Non-pigmented ciliary epithelial cell (primary cell): ENCODE results near the gene HNRNPH1.
A peak's percentile ranks its signal among the peaks of the same experiment; 100 is the strongest.
"Not testable (repeated sequence)": the region's sequence is repeated elsewhere in the genome, so short reads cannot be mapped to it uniquely, and the experiment has no call there.

ENCODE experiments used
- DNase-seq: peaks from one replicate; pipeline ENCODE4 v3.0.0-alpha.2; 2010; ENCODE audit warnings: low read depth

The HNRNPH1 gene, protein sequence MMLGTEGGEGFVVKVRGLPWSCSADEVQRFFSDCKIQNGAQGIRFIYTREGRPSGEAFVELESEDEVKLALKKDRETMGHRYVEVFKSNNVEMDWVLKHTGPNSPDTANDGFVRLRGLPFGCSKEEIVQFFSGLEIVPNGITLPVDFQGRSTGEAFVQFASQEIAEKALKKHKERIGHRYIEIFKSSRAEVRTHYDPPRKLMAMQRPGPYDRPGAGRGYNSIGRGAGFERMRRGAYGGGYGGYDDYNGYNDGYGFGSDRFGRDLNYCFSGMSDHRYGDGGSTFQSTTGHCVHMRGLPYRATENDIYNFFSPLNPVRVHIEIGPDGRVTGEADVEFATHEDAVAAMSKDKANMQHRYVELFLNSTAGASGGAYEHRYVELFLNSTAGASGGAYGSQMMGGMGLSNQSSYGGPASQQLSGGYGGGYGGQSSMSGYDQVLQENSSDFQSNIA

DNA sequence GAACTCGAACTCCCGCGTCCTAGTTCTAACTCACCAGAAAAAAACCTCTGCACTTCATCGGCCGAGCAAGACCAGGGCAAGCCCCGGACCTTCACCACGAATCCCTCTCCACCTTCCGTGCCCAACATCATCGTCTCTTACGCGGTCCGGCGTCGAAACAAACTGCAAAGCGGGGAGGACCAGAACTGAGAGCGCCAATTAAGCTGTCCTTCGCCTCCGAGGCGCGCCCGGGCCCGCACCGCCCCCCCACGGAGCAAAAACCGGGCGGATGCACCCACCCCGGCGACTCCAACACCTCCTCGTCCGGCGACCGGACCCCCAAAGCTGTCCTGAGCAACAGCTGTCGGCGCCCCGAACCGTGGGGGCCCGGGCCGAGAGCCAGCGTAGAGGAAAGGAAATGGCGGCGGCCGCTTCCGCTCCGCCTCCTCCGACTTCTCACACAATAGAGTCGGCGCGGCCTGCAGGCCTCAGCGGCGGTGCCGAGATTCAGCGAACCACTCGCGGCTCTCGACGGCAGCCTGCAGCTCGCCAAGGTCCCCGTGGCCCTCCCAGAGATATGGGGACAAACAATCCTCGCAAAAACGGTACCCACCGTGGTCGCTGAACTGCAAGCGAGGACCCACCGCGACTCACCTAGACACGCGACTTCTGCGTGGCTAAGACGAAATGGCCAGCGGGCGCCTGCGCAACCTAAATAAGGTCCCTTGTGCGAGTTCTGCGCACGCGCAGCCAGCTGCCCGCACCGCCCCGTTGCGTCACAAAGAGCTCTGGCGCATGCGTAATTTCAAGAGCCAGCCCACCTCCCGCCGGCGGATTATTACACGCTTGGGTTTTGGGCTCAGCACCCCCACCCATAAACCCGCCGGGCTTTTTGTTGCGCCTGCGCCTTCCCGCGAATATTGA is at the start of gene HNRNPH1:
Gene HNRNPH1, minus strand, starts transcription at position 669 of the 903 bp plus-strand sequence. Its CDS starts 538 bp downstream, at position 131.
- peak; percentile 90 for DNase-seq

DNA sequence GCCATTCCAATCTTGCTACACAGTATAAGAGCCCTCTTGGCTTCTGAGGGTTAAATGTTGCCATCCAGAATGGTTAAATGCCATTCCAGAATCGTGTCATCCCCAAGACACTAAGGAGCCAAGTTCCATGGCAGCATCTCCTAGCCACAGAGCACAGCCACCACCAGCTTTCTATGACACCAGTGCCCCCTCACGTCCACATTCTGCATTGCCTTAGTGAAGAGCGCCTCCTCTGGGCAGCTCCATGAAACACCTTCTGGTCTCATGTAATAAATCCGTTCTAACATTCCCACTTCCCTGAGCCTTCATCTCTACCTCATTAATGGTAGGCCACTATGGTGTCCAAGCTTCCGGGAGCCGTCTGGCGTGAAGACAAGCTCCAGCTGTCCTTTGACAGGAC is 44.9 kb upstream of the HNRNPH1 start:
- no peak for DNase-seq

DNA sequence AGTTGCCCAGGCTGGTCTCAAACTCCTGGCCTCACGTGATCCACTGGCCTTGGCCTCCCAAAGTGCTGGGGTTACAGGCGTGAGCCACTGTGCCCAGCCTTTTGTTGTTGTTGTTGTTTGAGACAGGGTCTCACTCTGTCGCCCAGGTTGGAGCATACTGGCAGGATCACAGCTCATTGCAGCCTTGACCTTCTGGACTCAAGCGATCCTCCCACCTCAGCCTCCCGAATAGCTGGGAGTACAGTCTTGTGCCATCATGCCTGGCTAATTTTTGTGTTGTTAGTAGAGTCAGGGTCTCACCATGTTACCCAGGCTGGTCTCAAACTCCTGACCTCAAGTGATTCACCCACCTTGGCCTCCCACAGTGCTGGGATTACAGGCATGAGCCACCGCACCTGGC is 38.2 kb upstream of the HNRNPH1 start:
- DNase-seq = not testable (repeated sequence)

DNA sequence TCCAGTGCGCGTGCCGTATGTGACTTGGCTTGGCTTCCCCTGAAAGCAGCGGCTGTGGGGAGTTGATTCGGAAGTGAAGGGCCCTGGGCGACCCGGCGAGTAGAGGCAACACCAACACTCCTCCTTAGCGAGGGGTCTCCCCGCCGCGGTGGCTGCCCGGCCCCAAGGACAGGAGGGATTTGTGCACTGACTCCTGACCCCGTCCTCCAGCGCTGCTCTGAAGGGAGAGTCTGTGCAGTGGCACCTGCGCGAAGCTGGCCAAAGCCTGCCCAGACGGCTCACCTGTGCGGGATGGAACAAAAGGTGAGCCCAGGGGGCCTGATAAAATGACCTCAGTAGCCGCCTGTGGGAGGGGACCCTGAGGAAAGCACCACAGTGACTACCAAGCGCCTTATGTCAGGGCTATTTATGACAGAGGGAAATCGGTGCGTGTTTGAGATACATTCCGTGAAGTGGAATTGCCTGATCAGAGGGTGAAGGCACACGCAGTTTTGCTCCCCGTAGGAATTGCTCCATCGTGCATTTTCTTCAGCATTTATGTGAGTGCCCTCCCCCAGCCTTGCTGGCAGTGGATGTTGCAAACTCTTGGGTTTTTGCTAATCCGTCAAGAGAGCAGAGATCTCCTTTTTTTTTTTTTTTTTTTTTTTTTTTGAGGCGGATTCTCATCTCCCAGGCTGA is 34.8 kb upstream of the HNRNPH1 start:
- not testable (repeated sequence) for DNase-seq

DNA sequence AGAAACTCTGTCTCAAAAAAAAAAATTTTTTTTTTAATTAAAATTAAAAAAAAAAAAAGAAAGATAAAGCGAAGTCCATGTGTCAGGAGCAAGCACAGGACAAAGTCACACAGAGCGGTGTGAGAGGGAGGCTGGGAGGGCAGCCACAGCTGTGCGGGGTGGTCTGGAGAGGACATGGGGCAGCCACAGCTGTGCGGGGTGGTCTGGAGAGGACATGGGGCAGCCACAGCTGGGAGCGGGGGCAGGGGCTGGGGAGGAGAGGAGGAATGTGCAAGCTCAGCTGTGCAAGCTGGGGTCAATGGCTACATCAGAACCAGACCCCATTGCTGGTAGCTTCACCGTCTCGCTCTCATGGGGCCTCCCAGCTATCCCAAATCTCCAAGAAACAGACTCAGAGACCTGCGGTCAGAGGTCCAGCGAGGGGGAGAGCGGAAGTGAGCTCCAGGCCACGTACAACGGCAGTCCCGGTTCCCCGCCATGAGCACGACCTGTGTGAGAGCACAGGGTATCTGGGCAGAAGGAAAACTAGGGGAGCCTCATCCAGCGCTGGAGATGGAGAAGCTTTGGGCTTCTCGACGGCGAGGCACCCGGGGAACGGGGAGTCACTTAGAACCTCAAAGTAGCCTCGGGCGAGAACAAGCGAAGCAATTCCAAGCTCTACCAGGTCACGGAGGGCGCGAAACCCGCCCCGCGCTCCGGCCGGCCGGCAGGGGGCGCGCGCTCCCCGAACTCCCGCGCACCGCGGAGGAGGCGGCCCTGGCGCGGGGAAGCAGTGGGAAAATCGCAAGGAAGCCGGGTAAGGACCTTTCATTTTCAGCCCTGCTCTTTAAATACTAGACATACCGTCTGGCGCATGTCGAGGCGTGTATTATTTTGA is 34.1 kb upstream of the HNRNPH1 start:
- DNase-seq = not testable (repeated sequence)

DNA sequence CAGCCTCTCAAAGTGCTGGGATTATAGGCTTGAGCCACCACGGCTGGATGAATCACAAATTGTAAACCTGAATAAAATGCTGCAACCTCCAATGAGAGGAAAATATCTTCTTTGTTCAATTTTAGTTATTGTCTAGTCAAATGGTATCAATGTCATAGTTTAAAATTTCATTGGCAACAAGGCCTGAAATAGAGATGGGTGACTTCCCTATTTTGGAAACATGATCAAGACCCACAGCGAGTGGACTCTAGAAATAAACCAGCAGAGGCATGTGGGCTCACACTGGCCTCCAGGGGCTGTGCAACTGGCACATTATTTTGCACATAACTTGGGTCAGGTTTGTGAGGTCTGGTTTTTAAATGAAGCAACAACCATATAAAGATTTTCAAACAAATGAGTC is 29.7 kb upstream of the HNRNPH1 start:
- DNase-seq = not testable (repeated sequence)

DNA sequence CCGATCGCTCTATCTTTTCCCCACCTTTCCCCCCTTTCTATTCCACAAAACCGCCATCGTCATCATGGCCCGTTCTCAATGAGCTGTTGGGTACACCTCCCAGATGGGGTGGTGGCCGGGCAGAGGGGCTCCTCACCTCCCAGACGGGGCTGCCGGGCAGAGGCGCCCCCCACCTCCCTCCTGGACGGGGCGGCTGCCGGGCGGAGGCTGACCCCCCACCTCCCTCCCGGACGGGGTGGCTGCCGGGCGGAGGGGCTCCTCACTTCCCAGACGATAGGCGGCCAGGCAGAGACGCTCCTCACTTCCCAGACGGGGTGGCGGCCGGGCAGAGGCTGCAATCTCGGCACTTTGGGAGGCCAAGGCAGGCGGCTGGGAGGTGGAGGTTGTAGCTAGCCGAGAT is 26.8 kb upstream of the HNRNPH1 start:
- DNase-seq = not testable (repeated sequence)

DNA sequence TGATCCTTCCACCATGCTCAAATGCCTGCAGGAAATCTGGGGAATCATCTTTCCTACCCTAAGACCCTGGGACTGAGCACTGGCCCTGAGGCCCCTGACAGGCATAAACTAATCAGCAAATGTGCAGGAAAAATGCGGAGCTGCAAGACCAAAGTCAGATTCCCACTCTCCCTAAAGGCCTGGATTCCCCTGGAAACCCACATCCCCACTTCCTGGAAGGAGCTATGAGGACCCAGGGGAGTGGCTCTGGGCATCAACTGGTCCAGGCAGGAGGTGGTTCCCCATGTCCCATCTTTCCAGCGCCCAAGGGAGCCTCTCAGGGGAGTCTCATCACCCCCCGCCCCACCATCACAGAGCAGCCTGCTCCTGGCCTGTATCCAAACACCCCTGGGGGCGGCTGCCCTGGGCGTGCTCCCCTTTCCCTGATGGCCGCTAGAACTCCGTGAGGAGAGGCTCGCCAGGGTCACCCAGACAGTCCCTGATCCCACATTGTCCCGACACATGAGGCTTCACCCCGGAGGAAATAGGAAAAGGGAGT is 25.8 kb upstream of the HNRNPH1 start:
- DNase-seq = not testable (repeated sequence)

DNA sequence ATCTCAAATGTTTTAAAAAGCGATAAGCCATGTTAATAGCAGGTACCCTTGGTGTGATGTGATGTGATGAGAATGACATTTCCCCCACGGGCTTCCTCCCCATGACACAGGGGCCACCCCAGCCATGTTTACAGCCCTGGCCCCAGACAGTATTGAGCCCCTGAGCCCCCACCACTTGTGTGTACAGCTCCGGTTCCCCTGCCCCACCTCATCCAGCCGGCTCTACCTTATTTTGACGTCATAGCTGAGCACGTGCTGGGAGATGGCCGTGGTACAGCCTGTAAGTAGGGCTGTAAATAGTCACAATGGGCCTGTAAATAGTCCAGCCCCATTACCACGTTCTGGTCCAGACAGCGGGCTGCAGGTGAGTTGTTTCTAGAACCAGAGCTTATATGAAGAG is 24.9 kb upstream of the HNRNPH1 start:
- no peak for DNase-seq

DNA sequence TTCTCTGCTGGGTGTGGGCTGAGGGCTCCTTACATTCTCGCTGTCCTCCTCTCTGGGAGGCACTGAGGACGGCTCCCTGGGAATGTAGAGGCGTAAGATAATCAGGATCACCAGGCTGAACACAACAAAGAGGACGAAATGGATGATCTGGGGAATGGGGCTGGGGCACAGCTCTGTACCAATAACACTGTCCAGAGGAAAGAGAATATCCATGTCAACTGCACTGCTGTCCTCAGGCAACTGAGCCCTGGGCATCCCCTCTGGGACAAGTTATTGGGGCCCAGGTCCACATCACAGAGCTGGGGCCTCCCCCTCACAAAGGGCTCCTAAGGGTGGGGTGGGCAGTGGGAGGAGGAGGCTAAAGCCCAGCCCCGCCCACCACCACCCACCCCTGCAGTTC is 21.3 kb upstream of the HNRNPH1 start:
- DNase-seq = not testable (repeated sequence)

DNA sequence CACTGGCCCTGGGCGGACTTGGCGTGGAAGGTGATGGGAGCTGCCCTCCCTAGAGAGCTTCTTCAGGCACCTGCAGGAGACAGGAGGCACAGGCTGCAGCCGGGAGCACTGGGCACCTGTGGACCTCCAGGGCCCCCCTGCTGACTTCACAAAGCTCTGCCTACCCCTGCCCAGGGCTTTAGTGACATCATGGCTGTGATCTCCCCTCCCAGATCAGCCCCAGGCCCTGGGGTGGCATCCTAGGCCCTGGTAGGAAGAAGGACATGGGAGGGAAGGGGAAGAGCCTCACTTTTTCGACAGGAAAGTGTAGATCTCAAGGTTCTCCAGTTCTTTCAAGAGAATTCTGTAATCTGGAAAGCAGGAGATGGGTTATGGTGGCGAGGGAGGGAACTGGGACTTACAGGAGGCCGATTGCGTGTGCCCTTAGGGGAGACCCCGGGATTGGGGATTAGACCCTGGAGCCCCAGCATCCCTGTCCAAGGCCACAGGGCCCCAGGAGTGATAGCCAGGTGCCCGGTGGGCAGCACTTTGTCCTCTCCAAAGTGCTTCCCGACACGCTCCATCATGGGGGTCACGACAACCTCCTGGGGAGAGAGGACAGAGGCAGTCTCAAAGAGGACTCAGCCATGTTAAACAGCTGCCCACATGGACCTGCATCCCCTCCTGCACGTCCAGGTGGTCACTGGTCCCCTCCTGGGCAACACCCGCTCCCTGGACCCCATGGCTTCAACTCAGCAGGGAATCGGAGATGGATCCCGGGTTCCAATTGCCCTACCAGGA is 19.9 kb upstream of the HNRNPH1 start:
- DNase-seq = not testable (repeated sequence)

DNA sequence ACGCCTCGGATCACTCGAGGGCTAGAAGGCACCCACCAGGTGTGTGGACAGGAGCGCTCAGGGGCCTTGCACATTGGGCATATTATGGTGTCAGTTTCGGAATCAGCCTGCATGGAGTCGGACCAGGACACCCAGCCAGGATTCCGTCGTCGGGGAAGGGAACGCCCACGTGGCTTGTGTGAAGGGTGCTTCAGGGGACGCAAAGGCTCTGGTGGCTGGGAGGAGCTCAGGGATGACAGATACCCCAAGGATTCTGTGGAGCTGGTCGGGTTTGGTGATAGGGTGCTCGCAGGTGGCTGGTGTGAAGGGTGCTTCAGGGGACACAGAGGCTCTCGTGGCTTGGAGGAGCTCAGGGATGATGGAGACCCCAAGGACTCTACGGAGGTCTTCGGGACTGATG is 19.2 kb upstream of the HNRNPH1 start:
- not testable (repeated sequence) for DNase-seq

DNA sequence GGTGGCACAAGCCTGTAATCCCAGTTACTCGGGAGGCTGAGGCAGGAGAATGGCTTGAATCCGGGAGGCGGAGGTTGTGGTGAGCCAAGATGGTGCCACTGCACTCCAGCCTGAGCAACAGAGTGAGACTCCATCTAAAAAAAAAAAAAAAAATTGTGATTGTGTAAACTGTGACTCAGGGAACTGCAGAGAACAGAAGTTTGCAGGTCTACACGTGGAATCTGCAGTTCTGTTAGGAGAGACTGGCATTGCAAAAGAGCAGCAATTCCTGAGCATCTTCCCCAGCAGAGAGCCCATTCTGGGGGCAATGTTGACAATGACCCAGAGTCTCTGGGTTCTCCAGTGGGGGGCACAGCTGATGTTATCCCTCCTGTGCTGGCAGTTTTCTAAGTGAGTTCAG is 18.3 kb upstream of the HNRNPH1 start:
- not testable (repeated sequence) for DNase-seq

DNA sequence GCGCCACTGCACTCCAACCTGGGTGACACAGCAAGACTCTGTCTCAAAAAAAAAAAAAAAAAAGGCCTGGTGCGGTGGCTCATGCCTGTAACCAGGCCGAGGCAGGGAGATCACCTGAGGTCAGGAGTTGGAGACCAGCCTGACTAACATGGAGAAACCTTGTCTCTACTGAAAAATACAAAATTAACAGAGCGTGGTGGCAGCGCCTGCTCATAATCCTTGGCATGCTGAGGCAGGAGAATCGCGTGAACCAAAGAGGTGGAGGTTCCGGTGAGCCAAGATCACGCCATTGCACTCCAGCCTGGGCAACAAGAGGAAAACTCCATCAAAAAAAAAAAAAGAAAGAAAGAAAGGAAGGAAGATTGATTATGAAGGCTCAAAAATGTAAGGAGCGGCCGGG is 15.8 kb upstream of the HNRNPH1 start:
- not testable (repeated sequence) for DNase-seq

DNA sequence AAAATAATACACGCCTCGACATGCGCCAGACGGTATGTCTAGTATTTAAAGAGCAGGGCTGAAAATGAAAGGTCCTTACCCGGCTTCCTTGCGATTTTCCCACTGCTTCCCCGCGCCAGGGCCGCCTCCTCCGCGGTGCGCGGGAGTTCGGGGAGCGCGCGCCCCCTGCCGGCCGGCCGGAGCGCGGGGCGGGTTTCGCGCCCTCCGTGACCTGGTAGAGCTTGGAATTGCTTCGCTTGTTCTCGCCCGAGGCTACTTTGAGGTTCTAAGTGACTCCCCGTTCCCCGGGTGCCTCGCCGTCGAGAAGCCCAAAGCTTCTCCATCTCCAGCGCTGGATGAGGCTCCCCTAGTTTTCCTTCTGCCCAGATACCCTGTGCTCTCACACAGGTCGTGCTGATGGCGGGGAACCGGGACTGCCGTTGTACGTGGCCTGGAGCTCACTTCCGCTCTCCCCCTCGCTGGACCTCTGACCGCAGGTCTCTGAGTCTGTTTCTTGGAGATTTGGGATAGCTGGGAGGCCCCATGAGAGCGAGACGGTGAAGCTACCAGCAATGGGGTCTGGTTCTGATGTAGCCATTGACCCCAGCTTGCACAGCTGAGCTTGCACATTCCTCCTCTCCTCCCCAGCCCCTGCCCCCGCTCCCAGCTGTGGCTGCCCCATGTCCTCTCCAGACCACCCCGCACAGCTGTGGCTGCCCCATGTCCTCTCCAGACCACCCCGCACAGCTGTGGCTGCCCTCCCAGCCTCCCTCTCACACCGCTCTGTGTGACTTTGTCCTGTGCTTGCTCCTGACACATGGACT is 11.1 kb upstream of the HNRNPH1 start:
- not testable (repeated sequence) for DNase-seq

DNA sequence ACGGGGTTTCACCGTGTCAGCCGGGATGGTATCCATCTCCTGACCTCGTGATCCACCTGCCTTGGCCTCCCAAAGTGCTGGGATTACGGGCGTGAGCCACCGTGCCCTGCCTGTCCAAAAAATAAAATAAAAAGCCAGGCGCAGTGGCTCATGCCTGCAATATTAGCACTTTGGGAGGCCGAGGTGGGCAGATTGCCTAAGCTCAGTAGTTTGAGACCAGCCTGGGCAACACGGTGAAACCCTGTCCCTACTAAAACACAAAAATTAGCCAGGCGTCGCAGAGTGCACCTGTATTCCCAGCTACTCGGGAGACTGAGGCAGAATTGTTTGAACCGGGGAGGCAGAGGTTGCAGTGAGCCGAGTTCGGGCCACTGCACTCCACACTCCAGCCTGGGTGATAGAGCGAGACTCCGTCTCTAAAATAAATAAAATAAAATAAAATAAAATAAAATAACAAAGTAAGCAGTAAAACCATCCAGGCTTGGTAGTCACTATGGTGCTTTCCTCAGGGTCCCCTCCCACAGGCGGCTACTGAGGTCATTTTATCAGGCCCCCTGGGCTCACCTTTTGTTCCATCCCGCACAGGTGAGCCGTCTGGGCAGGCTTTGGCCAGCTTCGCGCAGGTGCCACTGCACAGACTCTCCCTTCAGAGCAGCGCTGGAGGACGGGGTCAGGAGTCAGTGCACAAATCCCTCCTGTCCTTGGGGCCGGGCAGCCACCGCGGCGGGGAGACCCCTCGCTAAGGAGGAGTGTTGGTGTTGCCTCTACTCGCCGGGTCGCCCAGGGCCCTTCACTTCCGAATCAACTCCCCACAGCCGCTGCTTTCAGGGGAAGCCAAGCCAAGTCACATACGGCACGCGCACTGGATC is 10.3 kb upstream of the HNRNPH1 start:
- DNase-seq = not testable (repeated sequence)

DNA sequence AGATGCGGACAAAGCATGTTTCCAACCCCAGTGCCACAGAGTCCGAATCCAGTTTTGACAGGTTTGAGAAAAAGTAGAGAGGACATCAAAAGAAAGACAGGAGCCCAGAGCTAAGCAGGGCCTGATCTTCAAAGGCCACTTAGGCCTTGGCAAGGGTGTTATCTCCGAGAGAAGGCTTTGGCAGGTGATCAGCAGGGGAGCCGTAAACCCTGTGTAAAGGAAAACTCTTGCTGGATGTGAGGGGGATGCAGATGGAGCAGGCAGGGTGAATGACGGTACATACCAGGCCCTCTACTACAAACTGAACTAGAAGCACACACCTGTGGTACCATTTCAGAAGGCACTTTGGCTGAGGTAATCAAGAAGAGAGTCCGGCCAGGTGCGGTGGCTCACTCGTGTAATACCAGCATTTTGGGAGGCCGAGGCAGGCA is 1.4 kb upstream of the HNRNPH1 start:
- no peak for DNase-seq
